ENCODE data around the gene ZNF821.
A peak's percentile ranks its signal among the peaks of the same experiment; 100 is the strongest.
"Not testable (repeated sequence)": the region's sequence is repeated elsewhere in the genome, so short reads cannot be mapped to it uniquely, and the experiment has no call there.

ZNF821 gene

GRCh38 chr16:71920658-71921057 lies 36.7 kb upstream of the ZNF821 start:
- 92 to 100% methylated on average over 1 of the region's 2 CpGs for WGBS, 2 experiments (ENCODE audit: insufficient coverage in 2 of 2)

DNA sequence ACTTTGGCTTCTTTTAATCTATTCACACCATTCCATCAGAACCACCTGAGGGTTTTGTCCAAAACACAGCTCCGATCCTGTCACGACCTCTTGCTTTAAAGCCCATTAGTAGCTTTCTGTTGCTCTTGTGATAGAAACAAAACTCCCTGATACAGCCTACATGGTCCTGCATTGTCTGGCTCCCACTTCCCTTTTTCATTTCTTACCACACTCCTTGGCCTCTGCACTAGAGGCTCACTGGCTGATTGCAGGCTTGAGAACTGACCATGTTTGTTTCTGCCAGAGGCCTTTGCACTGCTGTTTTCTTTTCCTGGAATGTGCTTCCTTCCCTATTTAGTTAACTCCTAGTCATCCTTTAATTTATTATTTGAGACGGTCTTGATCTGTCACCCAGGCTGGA lies 35.1 kb upstream of the ZNF821 start:
- Histone ChIP-seq H3K4me1 (ENCODE audit: control insufficient read depth, insufficient read depth, low read length, poor library complexity, severe bottlenecking) (peaks cover 3% of the 10 kb centered on the region), H3K36me3 (ENCODE audit: control insufficient read depth, insufficient read depth, low read length) (peaks cover 98% of the 10 kb centered on the region), H3K27ac (ENCODE audit: low read depth, low read length, severe bottlenecking) (no peak overlapping the region), H3K4me3 (ENCODE audit: extremely low read depth, insufficient read depth, low read length, poor library complexity, severe bottlenecking) (no peak overlapping the region), H3K9me3 (ENCODE audit: control insufficient read depth, low read length) (peaks cover 13% of the 10 kb centered on the region)
- 84 to 92% methylated on average over 3 of the region's 3 CpGs for WGBS, 2 experiments (ENCODE audit: insufficient coverage in 2 of 2)

More at GRCh38 chr16:71920658-71921057, 36.7 kb upstream of the ZNF821 start:
- no peak overlapping the region for H3K4me3 ChIP-seq (ENCODE audit: extremely low read depth, insufficient read depth, low read length, poor library complexity, severe bottlenecking)
- peaks cover 13% of the 10 kb centered on the region for H3K9me3 ChIP-seq (ENCODE audit: control insufficient read depth, low read length)
- peaks cover 100% of the 10 kb centered on the region for H3K36me3 ChIP-seq (ENCODE audit: control insufficient read depth, insufficient read depth, low read length)
- peaks cover 7% of the 10 kb centered on the region for H3K4me1 ChIP-seq (ENCODE audit: control insufficient read depth, insufficient read depth, low read length, poor library complexity, severe bottlenecking)
- H3K27ac ChIP-seq (ENCODE audit: low read depth, low read length, severe bottlenecking), result no peak overlapping the region

DNA sequence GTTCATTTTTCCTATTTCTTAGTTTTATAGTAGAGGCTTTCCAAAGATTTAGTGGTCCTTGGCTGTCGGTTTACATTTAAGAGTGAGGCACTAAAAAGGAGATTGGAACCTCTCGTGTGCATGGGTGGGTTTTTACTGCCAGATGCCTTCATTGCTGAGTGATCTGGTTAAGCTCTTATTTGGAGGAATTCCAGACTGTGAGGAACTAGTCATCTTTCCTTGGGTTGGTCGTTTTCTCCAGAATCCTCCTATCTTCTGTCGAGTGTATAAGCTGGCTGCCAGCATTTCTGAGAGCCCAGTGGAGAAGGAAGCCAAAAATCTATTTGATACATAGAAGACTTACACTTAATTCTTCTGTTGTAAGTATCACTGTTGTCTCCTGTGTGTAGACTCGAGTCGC lies 33.9 kb upstream of the ZNF821 start:
- H3K4me1 ChIP-seq (ENCODE audit: control insufficient read depth, insufficient read depth, low read length, poor library complexity, severe bottlenecking), result no peaks in the 10 kb centered on the region
- peaks cover 13% of the 10 kb centered on the region for H3K9me3 ChIP-seq (ENCODE audit: control insufficient read depth, low read length)
- H3K27ac ChIP-seq (ENCODE audit: low read depth, low read length, severe bottlenecking), result peak overlapping the region; percentile 84
- 94 to 100% methylated on average over 2 of the region's 6 CpGs for WGBS, 2 experiments (ENCODE audit: insufficient coverage in 2 of 2)
- H3K36me3 ChIP-seq (ENCODE audit: control insufficient read depth, insufficient read depth, low read length), result peaks cover 94% of the 10 kb centered on the region
- H3K4me3 ChIP-seq (ENCODE audit: extremely low read depth, insufficient read depth, low read length, poor library complexity, severe bottlenecking), result no peak overlapping the region

DNA sequence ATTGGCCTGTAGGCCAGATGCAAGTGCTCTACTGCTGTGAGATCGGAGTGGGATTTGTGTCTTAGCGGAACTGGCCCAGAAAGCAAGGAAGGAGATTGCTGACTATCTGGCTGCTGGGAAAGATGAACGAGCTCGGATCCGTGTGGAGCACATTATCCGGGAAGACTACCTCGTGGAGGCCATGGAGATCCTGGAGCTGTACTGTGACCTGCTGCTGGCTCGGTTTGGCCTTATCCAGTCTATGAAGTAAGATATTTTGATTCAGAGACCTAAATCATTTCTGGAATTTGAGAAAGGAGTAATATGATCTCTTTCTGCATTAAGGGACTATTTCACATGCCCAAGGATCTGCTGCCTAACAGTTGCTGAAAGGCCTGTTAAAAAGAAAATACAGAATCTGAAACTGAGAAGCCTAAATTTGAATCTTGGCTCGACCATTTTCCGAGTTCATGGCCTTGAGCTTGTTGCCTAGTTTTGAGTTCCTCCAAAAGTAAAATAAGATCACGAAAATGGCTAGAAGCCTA lies 32.5 kb upstream of the ZNF821 start:
- H3K36me3 ChIP-seq (ENCODE audit: control insufficient read depth, insufficient read depth, low read length), result peaks cover 91% of the 10 kb centered on the region
- H3K4me3 ChIP-seq (ENCODE audit: extremely low read depth, insufficient read depth, low read length, poor library complexity, severe bottlenecking), result no peak overlapping the region
- H3K27ac ChIP-seq (ENCODE audit: low read depth, low read length, severe bottlenecking), result no peak overlapping the region
- WGBS, 2 experiments (ENCODE audit: insufficient coverage in 2 of 2), result 91 to 98% methylated on average over 4 to 6 of the region's 11 CpGs
- peaks cover 13% of the 10 kb centered on the region for H3K9me3 ChIP-seq (ENCODE audit: control insufficient read depth, low read length)
- H3K4me1 ChIP-seq (ENCODE audit: control insufficient read depth, insufficient read depth, low read length, poor library complexity, severe bottlenecking), result no peaks in the 10 kb centered on the region

DNA sequence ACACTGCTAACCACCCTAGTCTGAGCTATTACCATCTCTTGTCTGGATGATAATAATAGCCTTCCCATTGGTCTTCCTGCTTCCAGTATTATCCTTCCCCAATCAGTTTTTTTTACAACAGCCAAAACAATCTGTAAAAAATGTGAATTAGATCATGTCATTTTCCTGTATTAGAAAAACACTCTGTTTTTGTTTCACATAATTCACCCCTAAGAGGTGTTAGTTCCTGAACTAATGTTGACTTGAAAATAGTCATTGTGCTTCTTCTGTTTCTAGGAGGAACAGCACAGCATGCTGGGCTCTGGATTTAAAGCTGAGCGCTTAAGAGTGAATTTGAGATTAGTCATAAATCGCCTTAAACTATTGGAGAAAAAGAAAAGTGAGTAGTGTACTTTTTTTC lies 31.4 kb upstream of the ZNF821 start:
- Histone ChIP-seq H3K4me3 (ENCODE audit: extremely low read depth, insufficient read depth, low read length, poor library complexity, severe bottlenecking) (no peak overlapping the region), H3K36me3 (ENCODE audit: control insufficient read depth, insufficient read depth, low read length) (peaks cover 85% of the 10 kb centered on the region), H3K27ac (ENCODE audit: low read depth, low read length, severe bottlenecking) (no peak overlapping the region), H3K9me3 (ENCODE audit: control insufficient read depth, low read length) (peaks cover 13% of the 10 kb centered on the region), H3K4me1 (ENCODE audit: control insufficient read depth, insufficient read depth, low read length, poor library complexity, severe bottlenecking) (no peaks in the 10 kb centered on the region)
- WGBS, 2 experiments (ENCODE audit: insufficient coverage in 2 of 2), result 100% methylated on average over 1 of the region's 2 CpGs; no CpG with 5 or more reads in 1 of the 2 experiments

- Histone ChIP-seq H3K27ac (ENCODE audit: low read depth, low read length, severe bottlenecking) (no peak overlapping the region), H3K36me3 (ENCODE audit: control insufficient read depth, insufficient read depth, low read length) (peaks cover 79% of the 10 kb centered on the region), H3K4me1 (ENCODE audit: control insufficient read depth, insufficient read depth, low read length, poor library complexity, severe bottlenecking) (no peaks in the 10 kb centered on the region), H3K4me3 (ENCODE audit: extremely low read depth, insufficient read depth, low read length, poor library complexity, severe bottlenecking) (no peak overlapping the region), H3K9me3 (ENCODE audit: control insufficient read depth, low read length) (peaks cover 13% of the 10 kb centered on the region)
- WGBS, 2 experiments (ENCODE audit: insufficient coverage in 2 of 2), result 92 to 100% methylated on average over 2 of the region's 2 CpGs
Observed at GRCh38 chr16:71914802-71915201, 30.8 kb upstream of the ZNF821 start.

GRCh38 chr16:71912534-71913275 lies 28.7 kb upstream of the ZNF821 start:
- H3K36me3 ChIP-seq (ENCODE audit: control insufficient read depth, insufficient read depth, low read length), result peaks cover 78% of the 10 kb centered on the region
- WGBS, 2 experiments (ENCODE audit: insufficient coverage in 2 of 2), result 91 to 100% methylated on average over 1 to 4 of the region's 6 CpGs
- no peaks in the 10 kb centered on the region for H3K4me1 ChIP-seq (ENCODE audit: control insufficient read depth, insufficient read depth, low read length, poor library complexity, severe bottlenecking)
- no peak overlapping the region for H3K27ac ChIP-seq (ENCODE audit: low read depth, low read length, severe bottlenecking)
- H3K4me3 ChIP-seq (ENCODE audit: extremely low read depth, insufficient read depth, low read length, poor library complexity, severe bottlenecking), result no peak overlapping the region
- H3K9me3 ChIP-seq (ENCODE audit: control insufficient read depth, low read length), result peaks cover 3% of the 10 kb centered on the region

GRCh38 chr16:71911121-71911520 lies 27.1 kb upstream of the ZNF821 start:
- WGBS, 2 experiments (ENCODE audit: insufficient coverage in 2 of 2), result 84 to 100% methylated on average over 1 to 3 of the region's 7 CpGs
- H3K4me1 ChIP-seq (ENCODE audit: control insufficient read depth, insufficient read depth, low read length, poor library complexity, severe bottlenecking), result no peaks in the 10 kb centered on the region
- peaks cover 63% of the 10 kb centered on the region for H3K36me3 ChIP-seq (ENCODE audit: control insufficient read depth, insufficient read depth, low read length)
- H3K9me3 ChIP-seq (ENCODE audit: control insufficient read depth, low read length), result peaks cover 2% of the 10 kb centered on the region
- no peak overlapping the region for H3K4me3 ChIP-seq (ENCODE audit: extremely low read depth, insufficient read depth, low read length, poor library complexity, severe bottlenecking)
- H3K27ac ChIP-seq (ENCODE audit: low read depth, low read length, severe bottlenecking), result no peak overlapping the region

- peaks cover 35% of the 10 kb centered on the region for H3K36me3 ChIP-seq (ENCODE audit: control insufficient read depth, insufficient read depth, low read length)
- not testable (repeated sequence) for H3K4me1 ChIP-seq (ENCODE audit: control insufficient read depth, insufficient read depth, low read length, poor library complexity, severe bottlenecking); H3K27ac ChIP-seq (ENCODE audit: low read depth, low read length, severe bottlenecking); H3K4me3 ChIP-seq (ENCODE audit: extremely low read depth, insufficient read depth, low read length, poor library complexity, severe bottlenecking); H3K9me3 ChIP-seq (ENCODE audit: control insufficient read depth, low read length)
- WGBS, 2 experiments (ENCODE audit: insufficient coverage in 2 of 2), result 85 to 98% methylated on average over 4 of the region's 6 CpGs
Observed at GRCh38 chr16:71905765-71906164, 21.8 kb upstream of the ZNF821 start.

DNA sequence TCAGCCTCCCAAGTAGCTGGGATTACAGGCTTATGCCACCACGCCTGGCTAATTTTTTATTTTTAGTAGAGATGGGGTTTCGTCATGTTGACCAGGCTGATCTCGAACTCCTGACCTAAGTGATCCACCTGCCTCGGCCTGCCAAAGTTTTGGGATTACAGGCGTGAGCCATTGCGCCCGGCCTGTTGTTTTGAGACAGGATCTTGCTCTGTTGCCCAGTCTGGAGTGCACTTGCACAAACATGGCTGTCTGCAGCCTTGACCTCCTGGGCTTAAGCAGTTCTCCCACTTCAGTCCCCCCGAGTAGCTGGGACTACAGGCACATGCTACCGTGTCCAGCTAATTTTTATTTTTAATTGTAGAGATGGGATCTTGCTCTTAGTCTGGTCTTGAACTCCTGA lies 20.3 kb upstream of the ZNF821 start:
- H3K36me3 ChIP-seq (ENCODE audit: control insufficient read depth, insufficient read depth, low read length), result peaks cover 33% of the 10 kb centered on the region
- no peak overlapping the region for H3K4me3 ChIP-seq (ENCODE audit: extremely low read depth, insufficient read depth, low read length, poor library complexity, severe bottlenecking)
- no peaks in the 10 kb centered on the region for H3K9me3 ChIP-seq (ENCODE audit: control insufficient read depth, low read length)
- no peak overlapping the region for H3K27ac ChIP-seq (ENCODE audit: low read depth, low read length, severe bottlenecking)
- H3K4me1 ChIP-seq (ENCODE audit: control insufficient read depth, insufficient read depth, low read length, poor library complexity, severe bottlenecking), result peaks cover 5% of the 10 kb centered on the region
- WGBS, 2 experiments (ENCODE audit: insufficient coverage in 2 of 2), result 87 to 94% methylated on average over 3 to 7 of the region's 9 CpGs

DNA sequence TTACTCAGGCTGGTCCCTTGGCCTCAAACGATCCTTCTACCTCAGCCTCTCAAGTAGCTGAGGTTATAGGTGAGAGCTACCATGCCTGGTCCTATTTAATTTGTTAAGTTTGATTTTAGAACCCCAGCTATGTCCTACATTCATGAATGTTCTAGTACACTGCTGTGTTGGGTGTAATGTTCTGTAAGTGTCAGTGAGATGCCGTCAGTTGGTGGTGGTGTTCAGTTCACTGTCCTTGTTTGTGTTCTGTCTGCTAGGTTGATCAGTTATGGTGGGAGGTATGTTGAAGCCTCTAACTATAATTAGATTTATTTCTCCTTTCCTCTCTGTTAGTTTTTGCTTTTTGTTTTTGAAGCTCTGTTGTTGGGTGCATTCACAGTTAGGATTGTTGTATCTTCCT lies 19.6 kb upstream of the ZNF821 start:
- Histone ChIP-seq H3K36me3 (ENCODE audit: control insufficient read depth, insufficient read depth, low read length) (peaks cover 31% of the 10 kb centered on the region), H3K27ac (ENCODE audit: low read depth, low read length, severe bottlenecking) (no peak overlapping the region), H3K9me3 (ENCODE audit: control insufficient read depth, low read length) (no peaks in the 10 kb centered on the region), H3K4me3 (ENCODE audit: extremely low read depth, insufficient read depth, low read length, poor library complexity, severe bottlenecking) (no peak overlapping the region), H3K4me1 (ENCODE audit: control insufficient read depth, insufficient read depth, low read length, poor library complexity, severe bottlenecking) (peaks cover 5% of the 10 kb centered on the region)
- 100% methylated on average over 1 of the region's 2 CpGs; no CpG with 5 or more reads in 1 of the 2 experiments for WGBS, 2 experiments (ENCODE audit: insufficient coverage in 2 of 2)

Data from mesodermal cell (in vitro differentiated cells).